GM12865 (cell line): ENCODE measurements around the gene KRT84.

Experiments
- DNase-seq: peaks from one replicate; pipeline ENCODE4 v3.0.0; 2010; ENCODE audit warnings: low read depth
- H3K4me3 ChIP-seq: 2 replicates; pipeline ENCODE4 v1.5.1; 2011; ENCODE audit warnings: mild to moderate bottlenecking, low read depth, low read length, control low read depth
- CTCF ChIP-seq: IDR thresholded peaks from 2 replicates; pipeline ENCODE4 v1.5.1; 2011; ENCODE audit warnings: low read length, control low read depth, low read depth, inconsistent platforms; ENCODE audit not compliant: insufficient read depth; ENCODE audit errors: missing control alignments

Gene KRT84

GRCh38 chr12:52368508-52368907 lies 16.9 kb downstream of the KRT84 start:
- no peak for TF ChIP-seq CTCF
- no peak overlapping the region for H3K4me3 ChIP-seq
- DNase-seq, result no peak

- TF ChIP-seq CTCF, result no peak
- no peak overlapping the region for H3K4me3 ChIP-seq
- no peak for DNase-seq
Observed at GRCh38 chr12:52367876-52368275, 17.6 kb downstream of the KRT84 start.

- DNase-seq, result no peak
- H3K4me3 ChIP-seq, result no peak within 1 kb of the TSS
- TF ChIP-seq CTCF, result no peak
Observed at GRCh38 chr12:52366738-52367485, 18.5 kb downstream of the KRT84 start, which contains the start of gene KRT85. Gene KRT85 (minus strand): TSS chr12:52367481. CDS start chr12:52367405, 76 bp downstream.

GRCh38 chr12:52364901-52365489 lies 20.5 kb downstream of the KRT84 start:
- no peak for TF ChIP-seq CTCF
- no peak for DNase-seq
- no peak overlapping the region for H3K4me3 ChIP-seq

- no peak for TF ChIP-seq CTCF
- DNase-seq, result no peak
- H3K4me3 ChIP-seq, result no peak overlapping the region
Observed at GRCh38 chr12:52364061-52364460, 21.4 kb downstream of the KRT84 start.

- no peak overlapping the region for H3K4me3 ChIP-seq
- TF ChIP-seq CTCF, result no peak
- DNase-seq, result no peak
Observed at GRCh38 chr12:52363111-52363679, 22.3 kb downstream of the KRT84 start.
